ENCODE results near the gene COX17.

COX17 gene

DNA sequence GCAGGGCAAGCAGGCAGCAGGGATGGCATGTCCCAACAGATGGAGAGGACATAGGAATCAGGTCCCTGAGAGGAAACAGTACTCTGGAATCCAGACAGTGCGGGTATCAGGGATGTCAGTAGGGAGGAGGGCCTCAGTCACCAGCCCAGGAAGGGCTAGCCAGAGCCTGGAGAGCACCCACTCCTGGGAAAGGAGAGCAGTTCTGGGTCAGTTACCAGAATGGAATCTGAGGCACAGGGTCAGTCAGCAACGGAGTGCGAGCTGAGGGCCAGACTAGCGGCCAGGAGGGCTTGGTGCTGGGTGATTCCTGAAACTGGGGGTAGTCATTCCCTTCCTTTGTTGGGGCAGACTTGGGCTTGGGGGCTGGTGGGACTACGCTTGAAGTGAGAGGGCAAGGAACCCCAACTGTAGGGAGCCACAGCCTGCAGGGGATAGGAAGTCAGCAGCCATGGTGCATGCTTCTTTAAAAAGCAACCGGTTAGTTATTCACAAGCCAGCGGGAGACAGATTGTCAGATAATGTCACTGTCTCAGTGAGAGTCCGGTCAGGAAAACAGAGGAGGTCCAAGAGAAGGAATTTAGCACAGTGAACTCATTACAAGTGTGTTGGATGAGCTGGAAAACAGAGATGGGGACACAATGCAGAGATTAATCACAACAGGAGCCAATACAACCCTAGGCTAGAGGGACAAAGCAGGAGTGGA lies 51.6 kb downstream of the COX17 start:
- no peak for DNase-seq (ENCODE audit: low read depth in 2 of 2, low spot score in 1 of 2)

DNA sequence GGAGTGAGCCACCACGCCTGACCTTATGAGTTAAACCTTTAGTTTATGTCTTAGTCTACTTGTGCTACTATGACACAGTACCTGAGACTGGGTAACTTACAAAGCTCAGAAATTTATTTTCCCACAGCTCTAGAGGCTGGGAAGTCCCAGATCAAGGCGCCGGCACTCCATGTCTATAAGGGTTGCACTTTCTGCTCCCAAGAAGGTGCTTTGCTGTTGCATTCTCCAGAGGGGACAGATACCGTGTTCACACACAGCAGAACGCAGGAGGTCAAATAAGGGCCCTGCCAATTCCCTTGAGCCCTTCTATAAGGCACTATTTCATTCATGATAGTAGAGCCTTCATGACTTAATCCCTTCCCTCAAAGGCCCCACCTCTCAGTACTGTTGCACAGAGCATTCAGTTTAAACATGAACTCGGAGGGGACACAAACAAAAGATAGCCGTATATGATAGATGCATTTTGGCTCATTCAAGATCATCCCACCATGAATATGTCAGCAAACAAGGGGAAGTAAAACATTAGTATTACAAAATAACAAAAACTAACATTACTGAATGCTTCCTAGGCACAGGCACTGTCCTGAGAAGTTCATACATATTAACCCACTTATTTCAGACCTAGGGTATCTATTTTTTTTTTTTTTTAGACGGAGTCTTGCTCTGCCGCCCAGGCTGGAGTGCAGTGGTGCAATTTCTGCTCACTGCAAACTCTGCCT lies 53.0 kb downstream of the COX17 start:
- no peak for DNase-seq (ENCODE audit: low read depth in 2 of 2, low spot score in 1 of 2)

DNA sequence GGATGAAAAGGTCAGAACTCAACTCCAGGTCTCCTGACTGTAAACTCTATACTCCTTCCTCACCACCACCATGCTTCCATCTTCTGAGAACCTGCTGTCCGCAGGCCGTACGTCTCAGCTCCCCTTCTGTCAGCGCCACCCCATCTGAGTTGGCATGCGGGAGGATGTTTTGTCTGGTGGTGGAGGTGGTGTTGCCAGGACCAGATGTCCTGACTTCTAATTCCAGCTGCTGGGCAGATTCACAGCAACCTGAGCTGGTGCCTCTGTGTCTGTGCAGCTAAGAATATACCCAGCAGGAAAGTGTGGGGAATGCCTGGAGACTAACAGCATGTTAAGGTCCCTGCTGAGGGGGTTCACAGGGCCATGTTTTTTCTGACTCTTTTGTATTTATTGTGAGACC lies 56.3 kb downstream of the COX17 start:
- DNase-seq (ENCODE audit: low read depth in 2 of 2, low spot score in 1 of 2), result no peak

Measured in stimulated activated CD8-positive, alpha-beta memory T cell treated with anti-CD3 and anti-CD28 coated beads, Interleukin-4, amount 100 ng/mL, for 4 hours (primary cell).